HEK293T (cell line): ENCODE results near the gene TARDBP.
"Not testable (repeated sequence)": the region's sequence is repeated elsewhere in the genome, so short reads cannot be mapped to it uniquely, and the experiment has no call there.

Experiments used
- CTCF ChIA-PET: fragments of 350-600 bp; formaldehyde crosslinking; extraction: SDS; loops from one replicate; lab custom pipeline; 2021; ENCODE audit warnings: antibody characterized with exemption, inconsistent platforms; lab: Yijun Ruan, JAX
- POLR2A ChIA-PET: fragments of 350-600 bp; formaldehyde crosslinking; extraction: SDS; loops from one replicate; lab custom pipeline; 2020; ENCODE audit warnings: antibody characterized with exemption, inconsistent platforms; lab: Yijun Ruan, JAX
- DNase-seq: peaks from one replicate; pipeline ENCODE4 v3.0.0; 2012; ENCODE audit warnings: mixed read lengths; ENCODE audit errors: extremely low spot score
- ARNT ChIP-seq: fragments of 450-650 bp; IDR thresholded peaks from 2 replicates; pipeline ENCODE4 v1.6.1; 2017; ENCODE audit warnings: mild to moderate bottlenecking
- BHLHE40 ChIP-seq: fragments of 450-650 bp; IDR thresholded peaks from 2 replicates; pipeline ENCODE4 v1.6.1; 2016; ENCODE audit warnings: mild to moderate bottlenecking, moderate library complexity, borderline replicate concordance
- CTBP1 ChIP-seq: fragments of 450-650 bp; IDR thresholded peaks from 2 replicates; pipeline ENCODE4 v1.6.1; 2016; ENCODE audit warnings: borderline replicate concordance
- ELF4 ChIP-seq: fragments of 450-650 bp; IDR thresholded peaks from 2 replicates; pipeline ENCODE4 v1.6.1; 2017; ENCODE audit warnings: antibody characterized with exemption
- FOXA1 ChIP-seq: fragments of 450-650 bp; IDR thresholded peaks from 2 replicates; pipeline ENCODE4 v1.6.1; 2016; ENCODE audit warnings: mild to moderate bottlenecking
- FOXK2 ChIP-seq: fragments of 450-650 bp; IDR thresholded peaks from 2 replicates; pipeline ENCODE4 v1.6.1; 2016; ENCODE audit warnings: mild to moderate bottlenecking
- FOXM1 ChIP-seq: fragments of 450-650 bp; IDR thresholded peaks from 2 replicates; pipeline ENCODE4 v1.6.1; 2017; ENCODE audit warnings: mild to moderate bottlenecking, borderline replicate concordance
- HDGF ChIP-seq: fragments of 450-650 bp; IDR thresholded peaks from 2 replicates; pipeline ENCODE4 v1.6.1; 2017; ENCODE audit warnings: antibody characterized with exemption, borderline replicate concordance
- L3MBTL2 ChIP-seq: fragments of 450-650 bp; conservative IDR thresholded peaks from 2 replicates; pipeline ENCODE4 v1.6.1; 2016; ENCODE audit warnings: mild to moderate bottlenecking
- LEF1 ChIP-seq: fragments of 450-650 bp; IDR thresholded peaks from 2 replicates; pipeline ENCODE4 v1.6.1; 2017; ENCODE audit warnings: mild to moderate bottlenecking, borderline replicate concordance
- NFRKB ChIP-seq: fragments of 450-650 bp; IDR thresholded peaks from 2 replicates; pipeline ENCODE4 v1.6.1; 2016; ENCODE audit warnings: mild to moderate bottlenecking, moderate library complexity
- PKNOX1 ChIP-seq: fragments of 450-650 bp; IDR thresholded peaks from 2 replicates; pipeline ENCODE4 v1.6.1; 2016
- SP1 ChIP-seq: fragments of 450-650 bp; IDR thresholded peaks from 2 replicates; pipeline ENCODE4 v1.6.1; 2017
- SUZ12 ChIP-seq: fragments of 450-650 bp; IDR thresholded peaks from 2 replicates; pipeline ENCODE4 v1.6.1; 2016; ENCODE audit warnings: mild to moderate bottlenecking
- TARDBP ChIP-seq: fragments of 450-650 bp; IDR thresholded peaks from 2 replicates; pipeline ENCODE4 v1.6.1; 2016
- ZNF384 ChIP-seq: fragments of 450-650 bp; IDR thresholded peaks from 2 replicates; pipeline ENCODE4 v1.6.1; 2016

TARDBP gene

GRCh38 chr1:11045428-11046269 is 33.2 kb downstream of the TARDBP start:
- TF ChIP-seq ARNT (no peak), PKNOX1 (peak; percentile 79)
- no peak for DNase-seq
- CTCF ChIA-PET = interaction anchor here (0.7 to 0.8 kb wide), 2 partner anchors 8 to 596 kb away, joined by 3 to 5 read pairs; no protein-coding TSS in a partner anchor
- POLR2A ChIA-PET = no interaction called here

GRCh38 chr1:11046270-11046566 is 33.8 kb downstream of the TARDBP start:
- POLR2A ChIA-PET = no interaction called here
- DNase-seq = no peak
- CTCF ChIA-PET = interaction anchor here (0.8 kb wide), 1 partner anchor 9 kb away, joined by 5 read pairs; no protein-coding TSS in a partner anchor
- TF ChIP-seq SP1 = no peak
- TF ChIP-seq HDGF = no peak
- no peak for TF ChIP-seq BHLHE40
- TF ChIP-seq FOXM1 = no peak
- no peak for TF ChIP-seq LEF1
- no peak for TF ChIP-seq L3MBTL2
- no peak for TF ChIP-seq FOXA1

GRCh38 chr1:11046625-11047365 is 34.3 kb downstream of the TARDBP start, which contains the start of gene MASP2:
MASP2 (minus strand) TSS chr1:11047239; CDS start chr1:11047207, 32 bp downstream.
- ChIA-PET CTCF (interaction anchor here (0.8 kb wide), 1 partner anchor 9 kb away, joined by 5 read pairs; no protein-coding TSS in a partner anchor), POLR2A (no interaction called here)
- no peak for DNase-seq
- no peak for TF ChIP-seq FOXA1
- TF ChIP-seq ZNF384 = no peak
- TF ChIP-seq LEF1 = no peak
- no peak for TF ChIP-seq PKNOX1
- no peak for TF ChIP-seq ELF4
- no peak for TF ChIP-seq CTBP1
- no peak for TF ChIP-seq SP1
- TF ChIP-seq NFRKB = no peak
- no peak for TF ChIP-seq ARNT
- TF ChIP-seq FOXK2 = no peak
- no peak for TF ChIP-seq SUZ12
- TF ChIP-seq TARDBP = no peak
- no peak for TF ChIP-seq BHLHE40

GRCh38 chr1:11051121-11051520 is 38.7 kb downstream of the TARDBP start:
- CTCF ChIA-PET = interaction anchor here (2.8 kb wide), 1 partner anchor 14 kb away, joined by 16 read pairs; no protein-coding TSS in a partner anchor
- POLR2A ChIA-PET = interaction anchor here (1.4 kb wide), 1 partner anchor 10 kb away, joined by 5 read pairs; no protein-coding TSS in a partner anchor
- not testable (repeated sequence) for DNase-seq

- ChIA-PET POLR2A (interaction anchor here (1.4 kb wide), 1 partner anchor 9 kb away, joined by 5 read pairs; no protein-coding TSS in a partner anchor), CTCF (interaction anchor here (2.8 kb wide), 1 partner anchor 15 kb away, joined by 16 read pairs; no protein-coding TSS in a partner anchor)
- no peak for DNase-seq
- TF ChIP-seq FOXK2 (no peak), ARNT (no peak), TARDBP (no peak), BHLHE40 (no peak)
These were observed 39.5 kb downstream of the TARDBP start for GRCh38 chr1:11051781-11052511.

- TF ChIP-seq ELF4 = no peak
- TF ChIP-seq HDGF = no peak
- TF ChIP-seq ZNF384 = no peak
- TF ChIP-seq CTBP1 = no peak
- no peak for TF ChIP-seq L3MBTL2
- no peak for TF ChIP-seq ARNT
- no peak for TF ChIP-seq FOXM1
- TF ChIP-seq LEF1 = no peak
- TF ChIP-seq TARDBP = no peak
- TF ChIP-seq SUZ12 = no peak
- TF ChIP-seq SP1 = no peak
- TF ChIP-seq FOXA1 = no peak
- TF ChIP-seq NFRKB = no peak
- ChIA-PET CTCF (interaction anchor here (2.8 kb wide), 1 partner anchor 16 kb away, joined by 16 read pairs; no protein-coding TSS in a partner anchor), POLR2A (interaction anchor here (1.1 kb wide), 1 partner anchor 15 kb away, joined by 3 read pairs; no protein-coding TSS in a partner anchor)
- no peak for DNase-seq
These were observed 40.6 kb downstream of the TARDBP start for GRCh38 chr1:11052839-11053757.
